GM19468 (cell line): ENCODE measurements around the gene NFIA.

Experiments used
- ATAC-seq: cut with Tn5 transposase; IDR thresholded peaks from one replicate; pipeline ENCODE4 v1.9.1; 2021; ENCODE audit warnings: mild to moderate bottlenecking, moderate library complexity, moderate number of reproducible peaks; ENCODE audit not compliant: unreplicated experiment; ENCODE audit errors: extremely low read depth

Gene NFIA

DNA sequence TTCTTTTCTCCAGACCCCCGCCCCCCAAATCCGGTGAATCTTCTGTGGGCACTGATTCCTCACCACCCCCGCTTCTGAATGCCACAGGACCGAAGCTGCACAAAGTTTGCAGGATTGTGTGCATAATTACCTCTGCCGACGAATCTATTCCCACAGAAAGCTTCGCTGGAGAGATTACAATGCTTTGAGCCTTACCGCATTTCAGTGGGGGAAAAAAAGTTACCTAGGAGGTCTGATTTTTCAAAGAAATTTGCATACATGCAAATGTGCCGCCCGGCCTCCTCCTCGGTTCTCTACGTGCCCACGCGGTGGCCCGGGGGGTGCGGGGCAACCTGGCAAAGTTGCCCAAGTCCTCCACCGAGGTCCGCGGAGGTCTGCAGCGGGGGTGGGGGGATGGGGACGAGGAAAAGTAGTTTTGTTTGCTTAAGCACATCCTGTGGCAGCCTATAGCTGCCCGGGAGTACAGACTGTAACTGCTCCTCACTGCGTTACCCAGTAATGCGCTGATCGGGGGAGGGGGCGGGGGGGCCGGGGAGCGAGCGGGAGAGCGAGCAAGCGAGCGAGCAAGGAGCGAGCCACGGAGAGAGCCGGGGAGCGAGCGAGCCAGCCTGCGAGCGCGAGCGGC, 563 bp upstream of the NFIA start:
- no peak for ATAC-seq

DNA sequence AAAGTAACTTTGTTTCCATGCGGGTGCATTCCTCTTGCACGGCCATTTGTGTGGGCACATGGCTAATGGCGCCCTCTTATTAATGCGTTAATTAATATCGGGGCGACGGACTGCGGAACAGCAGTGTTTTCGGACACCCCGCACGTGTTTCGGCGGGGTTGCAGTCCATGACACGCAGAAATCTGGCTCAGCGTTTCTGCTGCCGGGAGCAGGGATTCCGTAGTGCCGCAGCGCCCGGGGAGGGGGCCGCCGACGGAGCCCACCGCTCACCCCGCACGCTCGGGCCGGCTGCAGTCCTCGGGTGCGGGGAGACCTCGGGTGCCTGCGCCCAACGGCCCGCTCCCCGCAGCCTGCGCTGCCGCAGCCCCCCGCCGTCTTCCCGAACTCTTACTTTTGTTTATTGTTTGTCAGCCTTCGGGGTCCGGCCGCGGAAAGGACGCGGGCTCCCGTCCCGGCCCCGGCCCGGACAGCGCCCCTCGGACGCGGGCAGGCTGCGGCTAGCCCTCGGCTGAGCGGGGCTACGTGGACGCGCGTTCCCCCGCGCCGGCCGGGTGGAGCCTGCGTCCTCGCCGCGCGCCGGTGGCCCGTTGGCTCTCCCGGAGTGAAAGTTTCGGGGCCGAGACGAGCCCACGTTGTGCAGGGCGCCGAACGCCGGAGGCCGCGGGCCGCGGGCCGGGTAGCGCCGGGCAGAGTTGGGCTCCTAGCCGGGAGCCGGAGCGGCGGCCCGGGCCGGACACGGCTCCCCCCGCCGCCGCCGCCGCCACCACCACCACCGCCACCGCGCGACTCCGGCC, 849 bp downstream of the NFIA start:
- ATAC-seq: no peak

DNA sequence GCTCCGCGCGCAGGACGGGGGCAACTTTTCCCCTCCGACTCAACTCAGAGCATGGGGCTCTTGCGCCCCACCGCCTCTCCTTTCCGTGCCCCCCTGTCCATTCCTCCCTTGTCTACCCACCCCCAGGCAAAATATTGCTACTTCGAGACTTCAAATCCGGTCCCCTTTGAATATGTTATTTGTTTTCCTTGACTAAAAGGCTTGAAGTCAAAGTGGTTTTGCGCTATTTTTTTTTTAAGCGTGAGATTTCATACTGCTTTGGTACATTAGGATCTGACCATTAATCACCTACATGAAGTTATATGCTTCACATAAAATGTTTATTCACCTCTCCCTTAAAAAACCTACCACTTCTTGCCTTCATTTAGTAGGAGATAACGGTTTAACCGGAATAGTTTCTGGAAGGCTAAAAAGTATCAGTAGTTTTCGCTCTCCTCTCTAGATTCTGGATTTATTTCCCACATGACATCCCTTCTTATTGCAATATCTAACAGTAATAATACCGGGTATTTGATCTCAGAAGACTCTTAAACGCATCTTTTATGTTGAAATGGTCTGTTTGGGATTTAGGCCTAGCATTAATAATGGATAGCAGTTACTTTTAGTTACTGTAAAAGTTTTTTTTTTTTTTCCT, 1.6 kb downstream of the NFIA start:
- no peak for ATAC-seq

DNA sequence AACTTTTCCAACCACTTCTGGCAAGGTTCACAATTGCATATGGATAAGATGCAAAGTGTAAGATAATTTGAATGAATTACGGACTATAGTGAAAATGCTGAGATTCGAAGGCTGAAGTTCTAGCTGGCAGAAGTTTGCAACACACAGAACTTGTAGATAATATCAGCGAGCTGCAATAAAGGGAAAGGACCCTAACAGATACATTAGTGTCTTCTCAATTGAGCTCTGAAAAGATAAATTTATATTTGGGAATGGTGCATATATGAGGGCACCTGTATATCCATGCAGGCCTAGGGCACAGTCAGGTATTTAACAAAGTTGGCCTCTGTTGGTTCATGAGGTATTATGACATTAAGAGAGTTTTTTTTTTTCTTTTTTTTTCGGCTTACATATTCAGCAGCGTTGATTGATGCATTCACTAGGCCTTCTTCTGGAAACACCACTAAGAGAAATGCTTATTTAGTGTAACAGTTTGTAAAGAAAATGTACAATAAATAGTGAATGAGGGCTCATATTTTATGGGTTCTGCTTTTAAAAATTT, 2.2 kb downstream of the NFIA start:
- no peak for ATAC-seq

- ATAC-seq: no peak
These were observed 3.0 kb downstream of the NFIA start for GRCh38 chr1:61085206-61085982.

- no peak for ATAC-seq
These were observed 3.8 kb downstream of the NFIA start for GRCh38 chr1:61085983-61086644.

GRCh38 chr1:61087571-61087970, 5.2 kb downstream of the NFIA start:
- ATAC-seq: no peak

- no peak for ATAC-seq
These were observed 6.0 kb downstream of the NFIA start for GRCh38 chr1:61088163-61088974.

- no peak for ATAC-seq
These were observed 7.0 kb downstream of the NFIA start for GRCh38 chr1:61089338-61089737.

- ATAC-seq: no peak
These were observed 7.4 kb downstream of the NFIA start for GRCh38 chr1:61089741-61090140.

- ATAC-seq: no peak
These were observed 8.3 kb downstream of the NFIA start for GRCh38 chr1:61090546-61091202.

GRCh38 chr1:61091455-61091854, 9.1 kb downstream of the NFIA start:
- no peak for ATAC-seq

GRCh38 chr1:61092642-61093041, 10.3 kb downstream of the NFIA start:
- ATAC-seq: no peak

GRCh38 chr1:61093525-61094137, 11.3 kb downstream of the NFIA start:
- ATAC-seq: no peak

DNA sequence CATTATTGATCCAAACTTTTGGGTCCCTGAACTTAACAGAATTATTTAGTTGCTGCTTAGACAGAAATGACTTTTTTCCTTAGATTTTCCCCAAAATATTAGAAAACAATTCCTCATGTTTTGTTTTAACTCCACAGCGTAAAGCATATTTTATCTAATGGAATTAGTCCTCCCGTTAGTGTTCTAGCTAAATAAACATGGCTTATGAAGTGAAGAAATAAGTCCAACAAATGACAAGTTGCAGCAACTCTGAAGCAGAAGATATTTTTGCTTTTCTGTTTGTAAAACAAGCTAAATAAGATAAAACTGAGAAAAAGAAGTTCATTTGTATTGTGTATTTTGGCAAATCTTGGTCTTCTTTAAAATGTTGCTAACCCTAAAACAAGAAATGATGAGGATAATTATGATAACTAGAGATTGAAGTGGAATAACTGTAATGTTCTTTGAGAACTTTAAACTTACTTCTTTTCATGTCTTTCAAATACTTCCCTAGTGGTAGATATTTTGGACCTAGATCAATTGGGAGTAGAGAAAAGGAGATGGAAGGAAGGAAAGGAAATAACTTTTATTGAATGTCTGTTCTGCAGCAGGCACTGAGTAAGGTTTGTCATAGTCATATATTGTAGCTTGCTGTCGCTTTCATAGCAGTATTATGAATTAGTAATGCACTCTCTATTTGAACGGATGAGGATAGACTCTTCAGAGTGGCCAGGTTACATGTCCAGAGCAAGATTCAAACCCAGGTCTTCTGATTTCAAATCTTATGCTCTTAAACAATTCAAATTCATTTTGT, 12.5 kb downstream of the NFIA start:
- ATAC-seq: no peak

DNA sequence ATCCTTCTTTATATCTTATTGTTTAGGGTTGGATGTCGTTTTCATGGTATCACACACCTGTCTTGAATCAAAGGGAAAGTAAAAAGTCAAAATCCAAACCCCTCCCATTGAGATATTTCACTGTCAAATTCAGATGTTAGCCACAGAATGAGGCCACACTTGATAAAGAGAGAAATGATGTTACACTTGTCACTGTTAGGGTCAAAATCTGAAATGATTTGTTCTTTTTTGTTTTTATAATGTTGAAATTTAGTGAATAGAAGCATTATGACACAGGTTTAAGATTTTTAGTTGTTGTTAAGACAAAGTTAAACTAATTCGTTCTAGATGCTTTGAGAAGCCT, 13.1 kb downstream of the NFIA start:
- no peak for ATAC-seq

DNA sequence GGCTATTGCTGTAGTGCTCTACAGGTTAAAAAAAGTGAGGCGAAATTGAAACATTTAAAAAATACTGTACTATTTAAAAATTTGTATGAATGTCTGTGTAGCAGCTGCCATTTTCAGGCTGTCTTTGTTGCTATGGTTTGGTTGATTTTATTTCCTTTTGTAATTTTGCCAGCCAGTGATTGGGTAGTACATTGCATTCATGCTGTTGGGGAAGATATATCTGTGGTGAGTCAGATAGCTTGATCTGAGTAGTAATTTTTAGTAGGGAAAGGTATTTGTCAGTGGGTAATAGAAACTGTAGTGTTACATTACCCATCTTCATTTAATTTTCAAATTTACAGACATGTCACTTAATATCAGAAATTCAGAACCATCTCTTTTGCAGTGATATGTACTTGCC, 15.0 kb downstream of the NFIA start:
- ATAC-seq: no peak

GRCh38 chr1:61097722-61098121, 15.4 kb downstream of the NFIA start:
- no peak for ATAC-seq
